ENCODE measurements around the gene CFAP45.
A peak's percentile ranks its signal among the peaks of the same experiment; 100 is the strongest.

The CFAP45 gene

GRCh38 chr1:159935719-159936272, 35.8 kb upstream of the CFAP45 start:
- no peak for DNase-seq

GRCh38 chr1:159935305-159935704, 35.3 kb upstream of the CFAP45 start:
- no peak for DNase-seq

GRCh38 chr1:159934136-159935039, 34.4 kb upstream of the CFAP45 start:
- no peak for DNase-seq

- no peak for DNase-seq
These were observed 33.4 kb upstream of the CFAP45 start for GRCh38 chr1:159933347-159933746.

GRCh38 chr1:159932296-159933285, 32.6 kb upstream of the CFAP45 start:
- no peak for DNase-seq

GRCh38 chr1:159931795-159932173, 31.8 kb upstream of the CFAP45 start:
- no peak for DNase-seq

- DNase-seq, result no peak
These were observed 31.3 kb upstream of the CFAP45 start for GRCh38 chr1:159931101-159931794.

- DNase-seq, result no peak
These were observed 30.7 kb upstream of the CFAP45 start for GRCh38 chr1:159930634-159931033.

- DNase-seq, result no peak
These were observed 30.3 kb upstream of the CFAP45 start for GRCh38 chr1:159930216-159930615.

GRCh38 chr1:159929155-159930051, 29.4 kb upstream of the CFAP45 start:
- DNase-seq, result no peak

GRCh38 chr1:159928491-159929050, 28.6 kb upstream of the CFAP45 start:
- DNase-seq, result no peak

GRCh38 chr1:159927849-159928431, 28.0 kb upstream of the CFAP45 start:
- peak; percentile 87 for DNase-seq

GRCh38 chr1:159927211-159927848, 27.4 kb upstream of the CFAP45 start:
- DNase-seq, result no peak

- DNase-seq, result no peak
These were observed 25.7 kb upstream of the CFAP45 start for GRCh38 chr1:159925719-159926078.

- no peak for DNase-seq
These were observed 25.1 kb upstream of the CFAP45 start, which contains the start of gene TAGLN2 for GRCh38 chr1:159924791-159925718. TSS of gene TAGLN2 (minus strand) at chr1:159925507. CDS start at chr1:159920509, 4,998 bp downstream.

- DNase-seq, result no peak
These were observed 24.2 kb upstream of the CFAP45 start for GRCh38 chr1:159924025-159924790.

GRCh38 chr1:159923203-159924024, 23.4 kb upstream of the CFAP45 start:
- DNase-seq, result no peak

Data from NCI-H2171 (cell line).